MM.1S (cell line): Measurements from ENCODE around the gene ADCY9.

ENCODE experiments used
- DNase-seq: peaks from one replicate; pipeline ENCODE4 v3.0.0-alpha.2; 2015
- H2AFZ ChIP-seq: fragments of 300-600 bp; sonication (generic); 2 replicates; pipeline ENCODE4 v1.6.0; 2016; ENCODE audit warnings: antibody characterized with exemption, low read length
- H3F3A ChIP-seq: fragments of 300-600 bp; sonication (generic); 2 replicates; pipeline ENCODE4 v1.6.1; 2016; ENCODE audit warnings: mild to moderate bottlenecking, antibody characterized with exemption, low read length, moderate library complexity, mixed read lengths; ENCODE audit not compliant: insufficient read depth
- H3K27ac ChIP-seq: fragments of 300-600 bp; sonication (generic); 2 replicates; pipeline ENCODE4 v1.5.1; 2016; ENCODE audit warnings: mild to moderate bottlenecking, low read length
- H3K27me3 ChIP-seq: fragments of 300-600 bp; sonication (generic); replicated peaks from 2 replicates; pipeline ENCODE4 v1.6.0; 2016; ENCODE audit warnings: low read length; ENCODE audit not compliant: insufficient read depth
- H3K36me3 ChIP-seq: fragments of 300-600 bp; sonication (generic); replicated peaks from 2 replicates; pipeline ENCODE4 v1.6.1; 2016; ENCODE audit warnings: mild to moderate bottlenecking, low read length, mixed read lengths; ENCODE audit not compliant: insufficient read depth
- H3K4me1 ChIP-seq: fragments of 300-600 bp; sonication (generic); 2 replicates; pipeline ENCODE4 v1.6.1; 2016; ENCODE audit warnings: low read length, mixed read lengths
- H3K4me2 ChIP-seq: fragments of 300-600 bp; sonication (generic); 2 replicates; pipeline ENCODE4 v1.6.0; 2016; ENCODE audit warnings: low read depth, low read length
- H3K4me3 ChIP-seq: fragments of 300-600 bp; sonication (generic); 2 replicates; pipeline ENCODE4 v1.5.1; 2016; ENCODE audit warnings: low read length, mixed read lengths
- H3K79me2 ChIP-seq: fragments of 300-600 bp; sonication (generic); 2 replicates; pipeline ENCODE4 v1.6.1; 2016; ENCODE audit warnings: mixed run types, low read length, mixed read lengths
- H3K9ac ChIP-seq: fragments of 300-600 bp; sonication (generic); 2 replicates; pipeline ENCODE4 v1.6.1; 2016; ENCODE audit warnings: low read length, mixed read lengths
- H3K9me2 ChIP-seq: fragments of 300-600 bp; sonication (generic); replicated peaks from 2 replicates; pipeline ENCODE4 v1.6.1; 2016; ENCODE audit warnings: mild to moderate bottlenecking, low read length, mixed read lengths; ENCODE audit not compliant: insufficient read depth
- H3K9me3 ChIP-seq: fragments of 300-600 bp; sonication (generic); replicated peaks from 2 replicates; pipeline ENCODE4 v1.6.1; 2016; ENCODE audit warnings: mild to moderate bottlenecking, low read length, mixed read lengths; ENCODE audit not compliant: insufficient read depth
- H4K20me1 ChIP-seq: fragments of 300-600 bp; sonication (generic); 2 replicates; pipeline ENCODE4 v1.6.1; 2016; ENCODE audit warnings: mild to moderate bottlenecking, low read length, moderate library complexity, mixed read lengths; ENCODE audit not compliant: insufficient read depth
- EZH2 ChIP-seq: fragments of 300-600 bp; sonication (generic); optimal IDR thresholded peaks from 2 replicates; pipeline ENCODE3; 2017; ENCODE audit warnings: low read depth, mild to moderate bottlenecking, antibody characterized with exemption, low read length, mixed read lengths
- EZH2phosphoT487 ChIP-seq: fragments of 300-600 bp; sonication (generic); IDR thresholded peaks from 2 replicates; pipeline ENCODE4 v1.6.1; 2018; ENCODE audit warnings: antibody characterized with exemption, low read length
- TF ChIP-seq, protein P1 (sequence below): fragments of 300-600 bp; sonication (generic); IDR thresholded peaks from 2 replicates; pipeline ENCODE4 v1.5.1; 2016; ENCODE audit warnings: antibody characterized with exemption, low read length, mixed read lengths

ADCY9 gene

GRCh38 chr16:4005731-4006130, 110.5 kb downstream of the ADCY9 start:
- H3K27ac ChIP-seq = no peak overlapping the region
- no peaks in the 10 kb centered on the region for H3K79me2 ChIP-seq
- no peaks in the 10 kb centered on the region for H3F3A ChIP-seq
- H4K20me1 ChIP-seq = no peaks in the 10 kb centered on the region
- H3K9me3 ChIP-seq = no peaks in the 10 kb centered on the region
- H2AFZ ChIP-seq = no peak overlapping the region
- H3K9me2 ChIP-seq = no peaks in the 10 kb centered on the region
- no peak for DNase-seq
- no peaks in the 10 kb centered on the region for H3K4me1 ChIP-seq
- TF ChIP-seq EZH2 = no peak
- TF ChIP-seq, protein P1, sequence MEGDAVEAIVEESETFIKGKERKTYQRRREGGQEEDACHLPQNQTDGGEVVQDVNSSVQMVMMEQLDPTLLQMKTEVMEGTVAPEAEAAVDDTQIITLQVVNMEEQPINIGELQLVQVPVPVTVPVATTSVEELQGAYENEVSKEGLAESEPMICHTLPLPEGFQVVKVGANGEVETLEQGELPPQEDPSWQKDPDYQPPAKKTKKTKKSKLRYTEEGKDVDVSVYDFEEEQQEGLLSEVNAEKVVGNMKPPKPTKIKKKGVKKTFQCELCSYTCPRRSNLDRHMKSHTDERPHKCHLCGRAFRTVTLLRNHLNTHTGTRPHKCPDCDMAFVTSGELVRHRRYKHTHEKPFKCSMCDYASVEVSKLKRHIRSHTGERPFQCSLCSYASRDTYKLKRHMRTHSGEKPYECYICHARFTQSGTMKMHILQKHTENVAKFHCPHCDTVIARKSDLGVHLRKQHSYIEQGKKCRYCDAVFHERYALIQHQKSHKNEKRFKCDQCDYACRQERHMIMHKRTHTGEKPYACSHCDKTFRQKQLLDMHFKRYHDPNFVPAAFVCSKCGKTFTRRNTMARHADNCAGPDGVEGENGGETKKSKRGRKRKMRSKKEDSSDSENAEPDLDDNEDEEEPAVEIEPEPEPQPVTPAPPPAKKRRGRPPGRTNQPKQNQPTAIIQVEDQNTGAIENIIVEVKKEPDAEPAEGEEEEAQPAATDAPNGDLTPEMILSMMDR = no peak
- TF ChIP-seq EZH2phosphoT487 = no peak
- no peak overlapping the region for H3K4me2 ChIP-seq
- no peak overlapping the region for H3K9ac ChIP-seq
- no peak overlapping the region for H3K4me3 ChIP-seq
- H3K36me3 ChIP-seq = no peaks in the 10 kb centered on the region
- peaks cover 65% of the 10 kb centered on the region for H3K27me3 ChIP-seq

DNA sequence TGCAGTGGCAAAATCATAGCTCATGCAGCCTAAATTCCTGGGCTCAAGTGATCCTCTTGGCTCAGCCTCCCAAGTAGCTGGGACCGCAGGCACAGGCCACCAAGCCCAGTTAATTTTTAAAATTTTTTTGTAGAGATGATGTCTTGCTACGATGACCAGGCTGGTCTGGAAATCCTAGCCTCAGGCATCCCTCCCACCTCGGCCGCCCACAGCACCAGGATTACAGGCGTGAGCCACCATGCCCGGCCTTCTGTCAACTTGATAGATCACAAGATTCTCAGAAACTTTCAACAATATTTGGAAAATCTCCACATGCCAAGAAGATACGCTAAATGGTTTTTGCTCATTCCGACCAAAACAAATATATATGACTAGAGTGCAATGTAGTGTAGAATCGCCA, 111.0 kb downstream of the ADCY9 start:
- TF ChIP-seq EZH2 = no peak
- no peaks in the 10 kb centered on the region for H3K36me3 ChIP-seq

GRCh38 chr16:4004206-4004605, 112.0 kb downstream of the ADCY9 start:
- H4K20me1 ChIP-seq = no peaks in the 10 kb centered on the region
- H3K4me2 ChIP-seq = no peak overlapping the region
- H3F3A ChIP-seq = no peaks in the 10 kb centered on the region
- no peaks in the 10 kb centered on the region for H3K79me2 ChIP-seq
- H2AFZ ChIP-seq = no peak overlapping the region
- H3K27me3 ChIP-seq = peaks cover 70% of the 10 kb centered on the region
- no peak overlapping the region for H3K27ac ChIP-seq
- DNase-seq = no peak
- no peaks in the 10 kb centered on the region for H3K9me3 ChIP-seq
- H3K4me1 ChIP-seq = no peaks in the 10 kb centered on the region
- no peaks in the 10 kb centered on the region for H3K9me2 ChIP-seq
- H3K4me3 ChIP-seq = no peak overlapping the region
- H3K9ac ChIP-seq = no peak overlapping the region
- no peaks in the 10 kb centered on the region for H3K36me3 ChIP-seq
- TF ChIP-seq, protein P1 = no peak
- TF ChIP-seq EZH2 (no peak), EZH2phosphoT487 (no peak)

More for the DNA sequence above, 111.0 kb downstream of the ADCY9 start:
- H3K9me3 ChIP-seq = no peaks in the 10 kb centered on the region
- no peaks in the 10 kb centered on the region for H3K4me1 ChIP-seq
- H3K4me2 ChIP-seq = no peak overlapping the region
- H3F3A ChIP-seq = no peaks in the 10 kb centered on the region
- no peak overlapping the region for H3K9ac ChIP-seq
- peaks cover 68% of the 10 kb centered on the region for H3K27me3 ChIP-seq
- no peak overlapping the region for H3K4me3 ChIP-seq
- no peak for DNase-seq
- no peak overlapping the region for H2AFZ ChIP-seq
- no peaks in the 10 kb centered on the region for H4K20me1 ChIP-seq
- no peak overlapping the region for H3K27ac ChIP-seq
- no peaks in the 10 kb centered on the region for H3K9me2 ChIP-seq
- no peaks in the 10 kb centered on the region for H3K79me2 ChIP-seq

DNA sequence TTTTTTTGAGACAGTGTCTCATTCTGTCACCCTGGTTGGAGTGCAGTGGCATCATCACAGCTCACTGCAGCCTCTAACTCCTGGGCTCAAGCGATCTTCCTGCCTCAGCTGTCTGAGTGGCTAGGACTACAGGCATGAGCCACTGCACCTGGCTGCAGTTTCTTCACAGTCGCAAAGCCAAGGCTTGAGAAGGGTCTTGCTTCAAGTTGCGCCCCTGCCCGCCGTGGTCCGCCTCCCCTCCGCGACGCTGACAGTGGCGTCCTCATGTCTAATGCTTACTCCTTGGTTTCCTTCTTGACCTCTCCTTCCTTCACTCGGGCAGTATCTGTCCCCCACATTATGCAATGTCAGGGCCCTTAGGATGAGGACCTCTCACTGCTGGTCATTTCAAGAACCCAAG, 112.7 kb downstream of the ADCY9 start:
- no peaks in the 10 kb centered on the region for H3K4me1 ChIP-seq
- H3K9me2 ChIP-seq = no peaks in the 10 kb centered on the region
- H3F3A ChIP-seq = no peaks in the 10 kb centered on the region
- H3K27me3 ChIP-seq = peaks cover 69% of the 10 kb centered on the region
- no peaks in the 10 kb centered on the region for H3K79me2 ChIP-seq
- H3K27ac ChIP-seq = no peak overlapping the region
- H3K9me3 ChIP-seq = no peaks in the 10 kb centered on the region
- no peak overlapping the region for H3K9ac ChIP-seq
- no peaks in the 10 kb centered on the region for H3K36me3 ChIP-seq
- no peak for DNase-seq
- no peak overlapping the region for H2AFZ ChIP-seq
- no peaks in the 10 kb centered on the region for H4K20me1 ChIP-seq
- no peak overlapping the region for H3K4me2 ChIP-seq
- TF ChIP-seq EZH2phosphoT487 (no peak), EZH2 (no peak)
- H3K4me3 ChIP-seq = no peak overlapping the region
